ENCODE results near the gene ROBO2.

ROBO2 gene

DNA sequence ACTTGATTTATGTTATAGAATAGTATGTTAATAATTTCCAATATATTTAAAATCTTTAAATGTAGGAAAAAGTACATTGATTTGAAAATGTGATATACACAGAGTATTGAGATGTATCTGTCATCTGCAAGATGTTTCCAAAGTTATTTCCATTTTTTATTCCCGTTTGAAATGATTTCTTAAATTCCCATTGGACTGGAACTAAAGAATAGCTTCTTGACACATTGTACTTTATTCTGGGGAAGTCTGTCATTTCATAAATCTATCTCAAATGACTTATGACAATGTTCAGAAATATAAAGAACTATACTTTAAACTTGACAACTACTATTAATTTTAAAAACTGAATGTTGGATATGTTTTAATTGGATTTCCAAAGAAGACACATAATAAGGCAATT is 489.6 kb downstream of the ROBO2 start:
- no peak for DNase-seq

DNA sequence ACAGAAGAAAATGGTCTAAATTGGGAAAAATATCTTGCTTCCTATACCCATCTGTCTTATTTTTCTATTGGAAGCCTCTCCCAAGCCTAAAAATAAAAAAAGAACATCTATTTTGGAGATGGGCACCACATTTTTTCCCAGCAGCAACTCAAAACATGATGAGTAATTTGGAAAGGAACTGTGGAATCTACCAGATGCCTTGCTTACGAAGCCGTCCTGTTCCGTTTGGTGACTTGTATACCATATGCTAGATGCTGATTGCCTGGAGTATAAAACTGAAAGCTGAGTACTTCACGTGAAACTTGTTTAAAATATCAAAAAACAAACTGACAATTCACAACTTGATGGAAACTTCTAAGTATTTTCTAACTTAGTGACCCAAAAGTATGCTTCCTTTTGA is 491.0 kb downstream of the ROBO2 start:
- no peak for DNase-seq

DNA sequence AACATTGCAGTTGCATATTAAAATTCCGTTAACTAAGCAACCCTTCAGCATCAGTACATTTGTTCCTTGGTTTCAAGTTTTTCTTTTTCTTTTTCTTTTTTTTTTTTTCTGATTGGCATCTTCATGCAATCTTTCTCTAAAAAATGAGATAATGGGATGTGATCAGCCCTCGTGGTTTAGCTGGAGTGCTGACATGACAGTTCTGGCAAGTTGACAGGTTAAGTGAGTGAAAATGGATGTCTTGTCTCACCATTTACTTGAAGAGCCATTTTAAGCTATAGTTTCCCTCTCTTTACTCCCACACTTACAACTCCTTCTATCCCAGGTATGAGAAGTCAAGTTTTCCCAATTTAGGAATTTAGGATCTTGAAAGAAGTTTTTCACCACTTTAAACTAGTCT is 495.2 kb downstream of the ROBO2 start:
- no peak for DNase-seq

DNA sequence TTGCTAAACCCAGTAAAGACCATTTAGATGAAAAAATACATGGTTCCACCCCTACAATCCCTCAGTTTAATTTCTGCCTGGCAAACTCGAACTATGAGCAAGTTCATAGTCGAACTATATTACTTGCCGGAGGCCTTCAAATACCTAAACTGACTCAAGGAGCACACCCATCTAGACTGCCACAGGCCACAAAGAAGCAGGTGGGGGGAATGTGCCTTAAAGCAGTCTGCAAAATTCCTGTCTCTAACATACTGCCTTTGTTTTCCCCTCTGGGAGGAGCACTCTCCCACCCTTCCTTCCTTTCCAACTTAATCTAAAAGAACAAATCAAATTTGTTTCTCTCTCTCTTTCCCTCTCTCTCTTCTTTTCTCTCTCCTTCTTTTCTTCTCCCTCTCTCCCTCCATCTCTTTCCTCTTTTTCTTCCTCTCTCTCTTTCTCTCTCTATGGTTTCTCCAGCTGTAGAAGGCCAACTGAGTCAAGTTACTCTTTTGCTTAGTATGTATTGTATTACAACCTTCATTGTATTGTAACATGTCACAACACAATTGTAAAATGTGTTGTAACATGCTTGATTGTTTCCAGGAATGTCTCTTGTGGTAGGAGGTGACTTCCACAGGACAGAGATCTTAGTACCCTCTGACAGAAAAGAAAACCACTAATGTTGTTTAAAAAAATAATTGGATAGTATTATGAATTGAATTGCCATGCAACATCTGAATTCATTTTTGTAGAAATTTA is 496.3 kb downstream of the ROBO2 start:
- no peak for DNase-seq

DNA sequence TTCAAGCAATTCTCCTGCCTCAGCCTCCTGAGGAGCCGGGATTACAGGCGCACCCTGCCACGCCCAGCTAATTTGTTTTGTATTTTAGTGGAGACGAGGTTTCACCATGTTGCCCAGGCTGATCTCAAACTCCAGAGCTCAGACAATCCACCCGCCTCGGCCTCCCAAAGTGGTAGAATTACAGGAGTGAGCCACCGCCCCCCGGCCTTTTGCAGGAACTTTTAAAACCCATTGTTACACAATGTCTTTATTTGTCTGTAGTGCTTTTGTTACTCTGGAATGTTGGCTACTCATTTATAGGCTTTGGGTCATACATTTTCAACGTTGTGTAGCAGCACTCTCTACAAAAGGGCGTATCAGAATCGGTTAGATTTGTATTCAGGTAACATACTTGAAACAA is 499.1 kb downstream of the ROBO2 start:
- no peak for DNase-seq

DNA sequence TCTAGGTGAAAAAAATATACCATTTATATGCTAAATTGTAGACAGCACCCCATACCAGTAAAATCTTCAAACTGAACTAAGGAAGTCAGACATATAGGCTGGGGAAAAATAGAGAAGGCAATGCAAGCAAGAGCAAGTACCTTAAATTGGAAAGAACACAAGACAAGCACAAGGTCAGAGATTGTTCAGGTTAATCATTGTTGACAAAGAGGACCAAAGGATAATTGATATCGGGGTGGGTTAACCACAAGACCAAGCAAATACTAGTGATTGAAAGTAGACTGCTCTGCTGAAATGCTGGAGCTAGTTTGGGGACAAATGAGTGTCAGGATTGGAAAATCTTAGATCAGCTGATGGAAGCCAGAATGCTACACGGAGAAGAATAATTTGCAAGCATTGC is 499.8 kb downstream of the ROBO2 start:
- no peak for DNase-seq

DNA sequence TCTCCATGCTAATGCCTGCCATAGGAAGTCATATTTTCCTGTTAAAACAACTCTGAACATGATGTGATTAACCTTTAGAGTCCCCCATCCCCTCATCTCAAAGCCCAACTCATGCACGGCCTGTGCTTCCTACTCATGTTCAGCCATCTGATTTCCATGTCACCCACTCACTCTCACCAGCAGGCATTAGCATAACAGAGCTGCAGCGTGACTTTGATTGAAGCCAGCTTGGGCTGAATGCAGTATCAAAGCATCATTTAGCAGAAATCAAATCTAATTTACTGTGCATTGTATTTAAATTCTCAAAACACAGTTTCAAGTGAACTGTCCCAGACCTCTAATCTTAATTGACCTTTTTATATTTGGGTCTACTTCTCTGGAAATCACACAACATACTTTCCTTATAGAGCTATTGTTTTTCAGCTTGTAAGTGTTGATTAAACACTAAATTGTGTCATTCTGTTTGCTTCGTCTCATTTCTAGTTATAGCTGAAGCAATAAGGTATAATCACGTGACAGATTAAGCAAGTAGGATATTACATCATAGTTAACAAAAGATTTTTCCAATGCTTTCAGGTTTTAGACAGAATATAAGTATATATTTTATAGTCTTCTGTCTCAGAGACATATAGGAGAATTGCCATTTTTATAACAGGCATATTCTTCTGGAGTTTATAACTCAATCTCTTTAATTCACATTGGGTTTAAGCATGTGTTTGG is 501.5 kb downstream of the ROBO2 start:
- DNase-seq: no peak

DNA sequence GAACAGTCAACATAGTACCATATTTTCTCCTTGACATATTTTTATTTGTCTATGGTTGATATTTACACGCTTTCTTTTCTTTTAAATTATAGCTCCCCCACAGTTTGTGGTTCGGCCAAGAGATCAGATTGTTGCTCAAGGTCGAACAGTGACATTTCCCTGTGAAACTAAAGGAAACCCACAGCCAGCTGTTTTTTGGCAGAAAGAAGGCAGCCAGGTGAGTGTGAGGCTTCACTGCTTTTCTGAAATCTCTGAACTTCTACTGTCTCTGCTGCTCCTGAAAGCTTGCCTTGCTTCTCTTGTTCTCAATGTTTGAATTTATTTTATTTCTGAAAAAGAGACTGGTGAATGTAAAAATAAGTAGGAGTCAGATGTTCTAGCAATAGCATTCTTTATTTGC is 506.3 kb downstream of the ROBO2 start:
- no peak for DNase-seq

DNA sequence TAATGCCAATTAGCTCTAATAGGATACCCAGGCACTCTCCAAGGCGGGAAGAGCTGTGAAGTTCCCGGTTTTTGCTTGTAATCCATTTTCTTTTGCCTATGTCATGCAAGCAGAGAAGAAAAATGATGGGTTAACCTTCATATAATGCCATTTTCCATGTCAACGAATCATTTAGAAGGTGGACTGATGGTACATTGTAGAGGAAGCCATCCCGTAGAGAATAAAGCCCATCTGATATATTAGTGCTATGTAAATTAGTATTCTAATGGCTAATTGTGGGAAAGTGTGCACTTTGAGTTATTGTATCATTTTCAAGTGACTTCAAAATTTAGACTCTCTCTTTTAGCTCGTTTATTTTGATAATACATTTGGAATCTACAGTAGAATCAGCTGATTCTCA is 509.1 kb downstream of the ROBO2 start:
- DNase-seq: no peak

DNA sequence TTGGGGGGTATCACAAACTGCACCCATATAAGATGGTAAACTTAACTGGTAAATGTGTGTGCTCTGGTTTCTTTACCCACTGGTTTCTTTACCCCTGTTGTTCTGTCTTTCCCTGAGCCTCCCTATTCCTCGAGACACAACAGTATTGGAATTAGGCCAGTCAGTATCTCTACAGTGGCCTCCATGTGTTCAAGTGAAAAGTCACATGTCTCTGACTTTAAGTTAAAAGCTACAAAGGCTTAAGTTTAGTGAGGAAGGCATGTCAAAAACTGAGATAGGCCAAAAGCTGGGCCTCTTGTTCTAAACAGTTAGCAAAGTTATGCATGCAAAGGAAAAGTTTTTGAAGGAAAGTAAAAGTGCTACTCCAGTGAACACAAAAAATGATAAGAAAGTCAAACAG is 513.3 kb downstream of the ROBO2 start:
- no peak for DNase-seq

DNA sequence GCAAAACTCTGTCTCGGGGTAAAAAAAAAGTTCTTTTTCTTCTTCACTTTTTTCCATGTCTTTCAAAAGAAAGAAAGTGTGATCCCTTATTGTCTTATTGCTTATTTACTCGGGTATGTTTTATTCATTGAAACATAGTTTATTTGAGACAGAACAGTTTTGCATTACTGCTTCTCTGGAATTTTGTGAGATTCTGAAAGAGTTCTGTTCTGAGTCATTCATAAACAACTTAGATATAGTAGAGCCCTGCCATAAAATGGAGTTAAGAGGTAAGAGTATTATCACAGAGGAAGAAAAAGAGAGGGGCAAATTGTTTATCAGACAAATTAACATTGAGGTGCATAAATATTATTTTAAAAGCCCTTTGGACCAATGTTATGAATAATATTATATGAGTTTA is 522.2 kb downstream of the ROBO2 start:
- DNase-seq: no peak

DNA sequence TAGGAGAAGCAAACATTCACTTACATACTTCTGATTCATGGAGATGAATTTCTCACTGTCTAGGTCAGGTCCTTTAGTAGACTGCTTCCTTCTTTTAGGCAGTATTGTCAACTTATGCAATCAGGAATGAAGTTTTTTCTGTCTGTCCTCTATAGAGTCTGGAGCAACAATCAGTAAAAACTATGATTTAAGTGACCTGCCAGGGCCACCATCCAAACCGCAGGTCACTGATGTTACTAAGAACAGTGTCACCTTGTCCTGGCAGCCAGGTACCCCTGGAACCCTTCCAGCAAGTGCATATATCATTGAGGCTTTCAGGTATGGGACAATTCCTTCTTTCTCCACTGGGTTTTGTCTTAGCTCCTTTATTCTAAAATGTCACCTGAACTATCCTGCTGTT is 523.1 kb downstream of the ROBO2 start:
- no peak for DNase-seq

DNA sequence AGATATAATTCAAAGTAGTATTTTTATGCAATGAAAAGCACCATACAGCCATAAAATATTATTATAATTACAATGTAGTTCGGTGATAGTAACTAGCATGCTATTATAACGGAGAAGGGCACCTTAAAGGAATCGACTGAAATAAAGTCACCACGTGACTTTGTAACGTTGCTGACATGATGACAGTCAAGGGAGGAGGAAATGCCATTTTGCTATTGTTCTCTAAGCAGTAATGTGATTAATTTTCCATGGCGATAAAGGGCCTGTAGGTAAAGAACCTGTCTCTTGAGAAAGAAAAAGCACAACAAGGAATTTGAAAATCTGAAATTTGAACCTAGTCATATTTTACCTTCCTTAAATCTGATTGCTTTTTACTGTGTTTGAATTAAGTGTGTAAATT is 526.2 kb downstream of the ROBO2 start:
- no peak for DNase-seq

DNA sequence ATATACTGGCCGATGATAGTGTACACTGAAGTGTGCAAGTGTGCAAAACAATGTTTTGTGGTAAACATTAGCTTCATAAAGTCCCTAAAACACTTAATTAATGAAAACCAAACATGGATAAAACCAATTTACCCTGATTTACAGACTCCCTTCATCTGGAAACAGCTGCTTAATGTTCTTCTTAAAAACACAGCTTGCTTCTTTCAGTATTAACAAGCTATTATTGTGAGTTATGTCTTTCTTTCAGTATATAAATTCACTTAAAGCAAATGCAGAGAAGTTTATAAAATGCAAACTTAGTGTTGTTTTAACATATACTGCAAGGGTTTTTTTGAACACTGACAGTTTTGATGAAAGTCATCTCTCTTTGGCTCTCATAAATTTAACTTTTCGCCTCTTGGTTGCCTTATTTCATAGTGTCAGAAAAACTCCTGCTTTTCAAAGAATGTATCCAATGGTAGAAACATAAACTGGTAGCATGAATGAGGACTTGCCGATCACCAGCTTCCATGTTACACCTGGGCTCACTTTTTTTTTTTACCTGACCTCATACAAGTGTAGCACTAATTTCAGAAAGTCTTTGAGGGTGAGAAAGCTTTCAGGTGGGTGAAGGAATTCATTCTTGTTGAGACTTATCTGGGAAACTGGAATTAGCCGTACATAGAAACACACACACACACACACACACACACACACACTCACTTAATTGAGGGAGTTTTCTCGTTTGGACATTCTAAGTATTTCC is 532.2 kb downstream of the ROBO2 start:
- DNase-seq: no peak

DNA sequence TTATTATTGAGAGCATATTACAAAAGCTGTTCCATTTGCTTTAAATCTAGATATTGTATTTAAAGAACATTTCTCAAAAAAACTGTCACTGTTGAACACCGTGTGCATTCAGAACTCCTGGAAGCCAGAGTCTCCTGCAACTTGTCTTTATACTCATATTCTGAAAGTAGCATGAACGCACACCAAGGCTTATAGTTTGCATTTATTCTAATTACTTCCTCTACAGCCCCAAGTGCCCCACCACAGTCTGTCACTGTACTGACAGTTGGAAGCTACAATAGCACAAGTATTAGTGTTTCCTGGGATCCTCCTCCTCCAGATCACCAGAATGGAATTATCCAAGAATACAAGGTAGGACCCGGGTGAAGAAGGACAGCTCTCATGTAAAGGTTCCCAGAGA is 537.4 kb downstream of the ROBO2 start:
- DNase-seq: no peak

DNA sequence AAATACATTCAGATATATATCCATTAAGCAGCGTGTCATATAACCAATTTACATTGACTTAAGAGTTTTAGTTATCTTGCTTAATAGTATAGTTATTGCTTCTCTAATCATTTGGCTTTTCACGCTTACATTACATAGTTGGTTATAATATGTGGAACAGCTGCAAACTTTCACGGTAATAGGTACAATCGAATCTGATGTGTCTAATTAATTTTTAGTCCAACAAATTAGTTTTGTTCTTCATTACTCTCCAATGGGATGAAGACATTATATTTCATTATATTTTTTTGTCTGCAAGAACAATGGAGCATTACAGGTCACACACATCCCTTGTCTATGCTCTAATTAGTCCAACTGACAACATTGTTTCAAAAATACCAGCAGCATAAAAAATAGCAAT is 546.3 kb downstream of the ROBO2 start:
- no peak for DNase-seq

DNA sequence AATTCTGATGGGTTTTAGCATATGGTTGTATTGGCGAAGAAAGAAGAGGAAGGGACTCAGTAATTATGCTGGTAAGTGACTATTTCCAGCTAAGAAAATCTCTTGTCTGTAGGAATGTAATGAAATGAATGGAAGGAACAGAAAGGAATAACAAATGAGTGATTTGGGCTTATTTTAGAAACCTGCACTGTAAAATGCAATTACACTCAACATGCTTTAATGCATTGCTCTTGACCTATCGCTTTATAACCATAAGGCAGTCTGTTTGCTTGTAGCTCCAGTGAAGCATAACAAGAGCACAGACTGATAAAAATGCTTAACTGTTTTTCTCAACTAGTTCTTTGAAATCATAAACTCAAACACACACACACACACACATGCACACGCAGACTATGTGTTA is 549.0 kb downstream of the ROBO2 start:
- DNase-seq: no peak

DNA sequence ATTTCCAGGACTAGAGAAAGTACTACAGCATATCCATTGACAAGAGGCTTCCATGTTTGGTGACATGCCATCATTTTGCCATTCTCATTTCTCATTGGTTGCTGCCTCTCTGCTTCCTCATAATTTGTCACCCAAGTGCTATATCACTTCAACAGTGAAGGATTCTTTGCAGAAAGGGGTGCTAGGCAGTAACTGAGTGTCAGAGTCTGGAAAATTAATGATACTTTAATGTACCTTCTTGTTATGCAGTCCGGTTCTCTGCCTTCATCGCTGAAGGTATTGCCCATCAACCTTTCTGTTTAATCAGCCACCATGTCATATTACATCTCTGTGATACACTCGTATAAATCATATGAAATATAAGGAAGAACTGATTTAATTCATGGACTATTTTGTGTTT is 550.3 kb downstream of the ROBO2 start:
- no peak for DNase-seq

DNA sequence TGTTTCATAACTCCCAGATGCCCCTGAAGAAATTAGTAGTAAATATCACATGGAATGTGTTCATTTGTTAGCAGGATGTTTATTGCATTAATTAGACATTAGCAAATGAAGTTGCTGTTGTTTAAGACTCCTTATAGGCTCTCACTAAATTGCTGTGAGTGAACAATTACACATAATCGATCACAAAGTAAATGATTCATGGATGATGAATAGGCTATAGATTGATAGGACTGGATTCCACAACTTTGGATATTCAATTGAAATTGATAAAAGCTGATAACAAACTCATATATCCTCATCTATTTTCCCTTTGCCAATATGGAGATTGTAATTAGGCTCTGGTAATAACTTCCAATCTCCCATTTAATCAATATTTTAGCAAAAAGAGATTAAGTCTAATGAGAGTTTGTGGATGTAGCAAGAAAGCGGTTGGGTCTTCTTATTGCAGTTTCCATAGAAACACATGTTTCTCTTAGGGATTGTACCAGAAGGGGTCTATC is 555.5 kb downstream of the ROBO2 start:
- no peak for DNase-seq

DNA sequence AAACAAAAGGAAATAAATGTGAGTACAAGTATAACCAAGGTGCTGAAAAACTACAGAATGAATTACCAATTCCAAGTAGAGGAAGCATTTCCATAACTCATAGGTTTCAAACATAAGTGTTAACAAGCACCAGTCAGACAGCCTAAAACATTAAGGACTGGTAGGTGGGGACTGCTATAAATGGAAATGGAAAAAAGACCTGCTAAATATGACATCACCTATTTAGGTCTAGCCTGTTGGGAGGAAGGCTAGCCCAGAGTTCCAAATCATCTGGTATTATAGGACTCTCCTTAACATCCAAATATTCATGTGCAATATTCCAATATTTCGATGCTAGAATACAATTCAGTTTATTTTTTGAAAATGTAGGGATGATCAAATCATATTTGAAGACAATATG is 560.0 kb downstream of the ROBO2 start:
- DNase-seq: no peak

DNA sequence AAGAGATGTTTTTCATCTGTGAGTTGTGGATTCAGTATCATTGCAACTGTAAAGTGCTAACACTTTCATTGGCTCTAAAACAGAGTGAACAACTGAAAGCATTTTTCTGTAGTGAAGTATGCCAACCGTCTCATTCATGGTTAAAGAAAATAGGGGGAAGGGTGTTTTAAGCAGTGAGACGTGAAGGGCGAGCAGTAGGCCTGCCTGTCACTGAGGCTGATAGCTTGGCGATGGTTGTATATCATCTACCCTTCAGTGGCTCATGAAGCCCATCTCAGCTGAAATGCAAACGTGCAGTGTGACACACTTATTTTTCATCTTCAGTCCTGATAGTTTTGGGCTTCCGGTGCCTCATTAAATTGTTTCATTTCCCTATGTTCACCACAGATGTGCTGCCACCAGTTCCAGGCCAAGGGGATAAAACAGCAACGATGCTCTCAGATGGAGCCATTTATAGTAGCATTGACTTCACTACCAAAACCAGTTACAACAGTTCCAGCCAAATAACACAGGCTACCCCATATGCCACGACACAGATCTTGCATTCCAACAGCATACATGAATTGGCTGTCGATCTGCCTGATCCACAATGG is 562.0 kb downstream of the ROBO2 start:
- no peak for DNase-seq

DNA sequence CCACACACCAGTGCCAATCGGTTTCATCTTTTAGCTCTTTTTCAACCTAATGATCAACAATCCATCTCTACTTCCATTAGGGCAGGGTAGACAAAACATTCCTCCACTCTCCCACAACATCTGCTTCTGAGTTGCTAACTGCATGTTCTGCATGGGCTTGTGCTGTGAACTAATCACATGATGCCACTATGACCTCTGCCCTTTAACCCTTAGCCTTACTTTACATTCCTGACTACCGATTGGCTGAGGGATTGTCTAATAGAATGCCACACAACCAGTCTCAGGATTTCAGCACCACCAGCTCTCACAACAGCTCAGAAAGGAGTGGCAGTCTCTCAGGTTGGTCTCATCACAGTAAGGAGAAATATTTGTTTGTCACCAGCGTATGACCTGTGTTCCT is 562.8 kb downstream of the ROBO2 start:
- no peak for DNase-seq

DNA sequence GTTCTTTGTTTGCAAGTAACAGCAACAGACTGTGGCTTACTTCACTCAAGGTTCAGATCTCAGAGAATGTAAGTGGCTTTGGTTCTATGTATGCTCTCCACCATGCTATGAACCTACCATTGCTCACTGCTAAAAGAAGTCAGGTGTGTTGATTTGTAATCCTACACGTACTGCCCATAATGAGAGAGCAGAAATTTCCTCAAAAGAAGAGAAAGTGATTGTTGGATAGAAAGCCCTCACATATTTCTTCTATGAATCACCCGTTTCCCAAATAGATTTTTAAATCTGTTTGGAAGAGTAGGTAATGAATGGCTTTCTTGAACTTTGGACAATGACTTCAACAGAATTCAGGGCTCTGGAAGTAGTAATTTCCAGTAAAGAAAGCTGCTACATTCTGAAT is 565.4 kb downstream of the ROBO2 start:
- DNase-seq: no peak

DNA sequence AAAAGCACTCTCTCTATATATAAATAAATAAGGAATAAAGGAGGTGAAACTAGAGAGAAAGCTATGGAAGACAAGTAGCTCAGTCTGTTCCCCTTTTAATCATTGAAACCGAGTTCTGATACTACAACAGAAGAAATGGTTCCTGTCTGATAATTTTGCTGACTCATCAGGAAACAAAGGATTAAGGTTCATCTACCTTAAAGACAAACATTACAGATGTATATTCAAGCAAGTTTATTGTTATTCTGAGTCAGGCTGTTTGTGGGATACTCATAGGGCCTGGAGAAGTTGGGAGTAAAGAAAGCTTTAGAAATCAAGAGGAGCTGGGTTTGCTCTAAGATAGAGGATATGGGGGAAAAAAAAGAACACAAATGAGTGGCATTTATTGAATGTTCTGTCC is 566.0 kb downstream of the ROBO2 start:
- DNase-seq: no peak

Measured in NCI-H2029 treated with DMSO at 0.1 percent for 48 hours (cell line).